BLaER1 (cell line): ENCODE data around the gene RAB11A.
"Not testable (repeated sequence)": the region's sequence is repeated elsewhere in the genome, so short reads cannot be mapped to it uniquely, and the experiment has no call there.

Source experiments
- H3K27ac ChIP-seq: shearing (Covaris generic); formaldehyde crosslinking; 2 replicates; pipeline ENCODE4 v1.8.1; 2022
- H3K27me3 ChIP-seq: shearing (Covaris generic); formaldehyde crosslinking; 2 replicates; pipeline ENCODE4 v1.8.1; 2022
- H3K36me3 ChIP-seq: shearing (Covaris generic); formaldehyde crosslinking; 2 replicates; pipeline ENCODE4 v1.8.1; 2022
- H3K4me1 ChIP-seq: shearing (Covaris generic); formaldehyde crosslinking; 2 replicates; pipeline ENCODE4 v1.8.1; 2022
- H3K4me2 ChIP-seq: shearing (Covaris generic); formaldehyde crosslinking; 2 replicates; pipeline ENCODE4 v1.8.1; 2022
- H3K4me3 ChIP-seq: shearing (Covaris generic); formaldehyde crosslinking; 2 replicates; pipeline ENCODE4 v1.8.1; 2022
- H3K9ac ChIP-seq: shearing (Covaris generic); formaldehyde crosslinking; 2 replicates; pipeline ENCODE4 v1.8.1; 2022
- H3K9me3 ChIP-seq: shearing (Covaris generic); formaldehyde crosslinking; 2 replicates; pipeline ENCODE4 v1.8.1; 2022
- H4K20me1 ChIP-seq: shearing (Covaris generic); formaldehyde crosslinking; 2 replicates; pipeline ENCODE4 v1.8.1; 2022
- Cebpa-rat ChIP-seq: shearing (Covaris generic); IDR thresholded peaks from 2 replicates; pipeline ENCODE4 v1.8.1; 2022

Gene RAB11A

DNA sequence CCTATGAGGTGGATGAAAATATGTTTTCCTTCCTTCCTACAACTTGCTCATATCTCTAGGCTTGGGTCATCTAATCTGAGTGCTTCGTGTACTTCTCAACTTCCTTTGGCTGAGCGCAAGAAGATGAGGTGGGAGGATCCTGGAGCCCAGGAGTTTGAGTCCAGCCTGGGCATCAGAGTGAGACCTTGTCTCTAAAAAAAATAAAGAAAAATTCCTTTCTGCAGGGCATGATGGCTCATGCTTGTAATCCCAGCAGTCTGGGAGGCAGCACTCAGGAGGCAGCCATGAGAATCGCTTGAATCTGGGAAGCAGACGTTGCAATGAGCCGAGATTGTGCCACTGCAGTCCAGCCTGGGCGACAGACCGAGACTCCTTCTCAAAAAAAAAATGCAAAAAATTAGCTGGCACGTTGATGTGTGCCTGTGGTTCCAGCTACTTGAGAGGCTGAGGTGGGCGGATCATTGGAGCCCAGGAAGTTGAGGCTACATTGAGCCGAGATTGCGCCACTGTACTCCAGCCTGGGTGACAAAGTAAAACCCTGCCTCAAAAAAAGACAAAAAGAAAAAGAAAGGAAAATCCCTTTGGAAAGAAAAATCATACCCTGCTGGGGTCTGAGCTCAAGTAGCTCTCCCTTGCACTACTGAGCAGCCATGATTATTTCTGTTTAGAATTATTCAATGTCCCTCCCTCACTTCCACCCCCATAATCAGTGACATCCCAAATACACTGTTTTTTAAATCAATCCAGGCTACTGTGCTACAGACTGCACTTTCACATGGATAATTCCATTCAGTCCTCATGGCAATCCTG, 28.0 kb upstream of the RAB11A start:
- peak overlapping the region; percentile 41 for H3K4me2 ChIP-seq
- no peak overlapping the region for H3K9ac ChIP-seq
- peaks cover 19% of the 10 kb centered on the region for H3K4me1 ChIP-seq
- no peak for TF ChIP-seq Cebpa-rat
- H3K27ac ChIP-seq = no peak overlapping the region
- no peaks in the 10 kb centered on the region for H3K36me3 ChIP-seq
- H3K27me3 ChIP-seq = no peaks in the 10 kb centered on the region
- no peak overlapping the region for H3K4me3 ChIP-seq
- no peaks in the 10 kb centered on the region for H4K20me1 ChIP-seq
- no peaks in the 10 kb centered on the region for H3K9me3 ChIP-seq

DNA sequence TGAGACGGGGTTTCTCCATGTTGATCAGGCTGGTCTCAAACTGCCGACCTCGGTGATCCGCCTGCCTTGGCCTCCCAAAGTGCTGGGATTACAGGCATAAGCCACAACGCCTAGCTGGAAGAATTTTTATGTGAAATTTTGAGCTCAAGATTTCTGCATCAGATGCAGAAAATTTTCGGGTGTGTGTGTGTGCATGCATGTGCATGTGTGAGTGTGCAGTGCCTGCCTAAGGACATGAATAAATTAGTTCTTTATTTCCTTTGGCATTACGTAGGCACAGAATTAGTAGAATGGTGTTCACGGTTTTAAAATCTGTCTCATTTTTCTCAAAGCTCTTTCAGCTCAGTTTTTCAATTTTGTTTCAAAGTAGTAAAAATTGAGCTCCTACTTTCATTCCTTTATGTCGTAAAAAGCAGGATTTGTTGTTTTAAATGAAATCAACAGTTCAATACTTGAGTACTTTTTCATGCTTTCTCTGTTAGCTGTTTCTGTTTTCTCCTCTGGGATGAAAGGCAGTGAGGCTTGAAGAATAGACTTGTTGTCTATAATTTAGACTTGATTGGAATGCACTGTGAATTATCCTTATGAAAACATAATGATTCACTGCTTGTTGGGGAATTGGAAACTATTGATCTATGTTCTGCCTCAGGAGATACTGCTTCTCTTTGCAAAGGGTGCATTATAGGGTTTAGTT, 23.3 kb upstream of the RAB11A start:
- TF ChIP-seq Cebpa-rat = no peak
- Histone ChIP-seq H3K9me3 (no peaks in the 10 kb centered on the region), H3K27ac (no peak overlapping the region), H3K27me3 (no peaks in the 10 kb centered on the region), H3K4me2 (no peak overlapping the region), H3K4me1 (peaks cover 7% of the 10 kb centered on the region), H3K36me3 (no peaks in the 10 kb centered on the region), H4K20me1 (no peaks in the 10 kb centered on the region), H3K4me3 (no peak overlapping the region), H3K9ac (no peak overlapping the region)

DNA sequence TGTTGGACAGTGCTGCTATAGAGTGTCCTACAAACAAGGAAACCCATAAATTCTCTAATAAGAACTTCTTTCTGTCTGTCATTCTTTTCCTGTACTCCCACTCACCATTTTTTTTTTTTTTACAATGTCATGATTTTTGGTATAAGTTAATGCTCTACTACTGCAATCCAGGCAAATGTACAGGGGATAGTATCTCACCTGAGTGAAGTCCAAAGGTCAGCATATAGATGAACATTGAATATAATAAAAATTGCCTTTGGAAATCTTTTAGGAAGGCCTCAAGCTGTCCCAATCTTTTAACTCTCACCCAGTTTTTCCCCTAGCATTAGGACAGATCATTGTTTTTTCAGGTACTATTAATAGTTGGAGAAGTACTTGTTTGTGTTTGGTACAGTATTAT, 21.3 kb upstream of the RAB11A start:
- Histone ChIP-seq H4K20me1 (no peaks in the 10 kb centered on the region), H3K9ac (no peak overlapping the region), H3K36me3 (no peaks in the 10 kb centered on the region), H3K9me3 (no peaks in the 10 kb centered on the region), H3K4me3 (no peak overlapping the region), H3K4me1 (no peaks in the 10 kb centered on the region), H3K4me2 (no peak overlapping the region), H3K27me3 (no peaks in the 10 kb centered on the region), H3K27ac (no peak overlapping the region)
- no peak for TF ChIP-seq Cebpa-rat

DNA sequence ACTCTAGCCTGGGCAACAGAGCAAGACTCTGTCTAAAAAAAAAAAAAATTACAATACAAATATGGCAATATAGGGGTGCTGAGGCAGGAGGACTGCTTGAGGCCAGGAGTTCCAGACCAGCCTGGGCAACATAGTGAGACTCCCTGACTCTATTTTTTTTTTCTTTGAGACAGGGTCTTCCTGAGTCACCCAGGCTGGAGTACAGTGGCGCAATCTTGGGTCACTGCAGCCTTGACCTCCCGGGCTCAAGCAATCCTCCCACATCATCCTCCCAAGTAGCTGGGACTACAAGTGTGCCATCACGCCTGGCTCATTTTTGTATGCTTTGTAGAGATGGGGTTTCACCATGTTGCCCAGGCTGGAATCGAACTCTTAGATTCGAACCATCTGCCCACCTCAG, 17.3 kb upstream of the RAB11A start:
- H4K20me1 ChIP-seq = no peaks in the 10 kb centered on the region
- H3K27me3 ChIP-seq = no peaks in the 10 kb centered on the region
- no peak overlapping the region for H3K4me2 ChIP-seq
- no peak overlapping the region for H3K9ac ChIP-seq
- H3K4me1 ChIP-seq = no peaks in the 10 kb centered on the region
- no peak overlapping the region for H3K4me3 ChIP-seq
- no peak overlapping the region for H3K27ac ChIP-seq
- H3K36me3 ChIP-seq = no peaks in the 10 kb centered on the region
- no peak for TF ChIP-seq Cebpa-rat
- H3K9me3 ChIP-seq = no peaks in the 10 kb centered on the region

DNA sequence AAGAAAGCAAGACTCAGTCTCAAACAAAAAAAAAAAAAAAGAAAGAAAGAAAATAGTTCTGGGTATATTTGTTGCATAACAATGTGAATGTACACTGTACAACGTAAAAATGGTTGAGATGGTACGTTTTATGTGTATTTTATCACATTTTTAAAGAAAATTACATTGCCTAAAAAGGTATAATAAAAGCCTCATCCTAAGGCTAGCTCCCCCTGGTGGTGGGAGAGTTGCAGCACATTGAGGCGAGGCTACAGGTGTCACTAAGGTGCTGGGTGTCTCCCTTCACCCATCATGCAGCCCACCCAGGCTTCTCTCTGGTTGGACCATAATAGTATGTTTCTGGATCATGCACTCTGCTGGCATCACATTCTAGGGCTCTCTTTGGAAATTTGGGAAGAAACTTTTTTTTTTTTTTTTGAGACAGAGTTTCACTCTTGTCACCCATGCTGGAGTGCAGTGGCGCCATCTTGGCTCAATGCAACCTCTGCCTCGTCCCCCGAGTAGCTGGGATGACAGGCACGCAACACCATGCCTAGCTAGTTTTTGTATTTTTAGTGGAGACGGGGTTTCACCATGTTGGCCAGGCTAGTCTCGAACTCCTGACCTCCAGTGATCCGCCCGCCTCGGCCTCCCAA, 12.4 kb upstream of the RAB11A start:
- Histone ChIP-seq H4K20me1 (no peaks in the 10 kb centered on the region), H3K27me3 (no peaks in the 10 kb centered on the region), H3K4me3 (no peak overlapping the region), H3K4me1 (peaks cover 15% of the 10 kb centered on the region), H3K27ac (no peak overlapping the region), H3K36me3 (no peaks in the 10 kb centered on the region), H3K9ac (no peak overlapping the region), H3K4me2 (no peak overlapping the region), H3K9me3 (no peaks in the 10 kb centered on the region)
- TF ChIP-seq Cebpa-rat = no peak

DNA sequence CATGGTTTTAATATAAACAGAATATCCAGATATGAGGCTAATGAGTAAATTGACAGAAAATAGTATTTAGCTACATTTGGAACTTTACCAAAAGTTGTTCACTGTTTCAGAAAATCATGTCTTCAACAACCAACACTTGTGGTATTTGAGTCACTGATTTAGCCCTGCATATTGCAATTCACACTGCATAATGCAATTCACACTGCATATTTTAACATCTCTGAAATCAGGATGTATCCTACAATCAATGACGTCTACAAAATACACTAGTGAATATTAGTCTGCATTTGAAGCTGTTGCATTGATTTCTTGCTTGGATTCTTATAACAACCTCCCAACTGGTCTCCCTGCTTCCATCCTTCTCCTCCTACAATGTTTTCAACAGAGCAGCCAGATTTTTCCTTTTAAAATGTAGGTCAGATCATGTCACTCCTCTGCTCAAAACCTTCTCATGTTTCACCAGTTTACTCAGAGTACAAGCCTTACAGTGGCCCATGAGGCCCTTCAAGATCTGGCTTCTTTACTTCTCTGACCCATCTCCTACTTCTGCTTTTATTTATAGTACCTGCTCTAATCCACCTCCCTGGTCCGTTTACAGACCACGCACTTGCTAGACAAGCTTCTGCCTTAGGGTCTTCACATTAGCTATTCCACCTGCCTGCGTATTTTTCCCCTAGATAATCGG, 11.4 kb upstream of the RAB11A start:
- Histone ChIP-seq H3K4me1 (peaks cover 16% of the 10 kb centered on the region), H3K36me3 (no peaks in the 10 kb centered on the region), H3K27me3 (no peaks in the 10 kb centered on the region), H3K27ac (no peak overlapping the region), H3K4me3 (no peak overlapping the region), H3K9me3 (no peaks in the 10 kb centered on the region), H3K9ac (no peak overlapping the region), H4K20me1 (no peaks in the 10 kb centered on the region), H3K4me2 (no peak overlapping the region)
- TF ChIP-seq Cebpa-rat = no peak

- H3K4me3 ChIP-seq = no peak overlapping the region
- no peak overlapping the region for H3K4me2 ChIP-seq
Measured at GRCh38 chr15:65862682-65863081, 6.6 kb upstream of the RAB11A start.

DNA sequence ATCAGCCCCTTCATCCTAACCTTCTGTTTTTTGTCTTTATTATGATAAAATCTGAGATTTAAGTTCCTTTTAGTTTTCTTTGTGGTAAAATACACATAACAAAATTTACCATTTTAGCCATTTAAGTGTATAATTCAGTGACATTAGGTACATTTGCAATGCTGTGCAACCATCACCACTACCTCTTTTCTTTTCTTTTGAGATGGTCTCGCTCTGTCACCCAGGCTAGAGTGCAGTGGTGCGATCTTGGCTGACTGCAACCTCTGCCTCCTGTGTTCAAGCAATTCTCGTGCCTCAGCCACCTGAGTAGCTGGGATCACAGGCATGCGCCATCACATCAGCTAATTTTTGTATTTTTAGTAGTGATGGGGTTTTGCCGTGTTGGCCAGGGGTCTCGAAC, 6.2 kb upstream of the RAB11A start:
- Histone ChIP-seq H3K9ac (no peak overlapping the region), H3K4me2 (no peak overlapping the region), H3K27me3 (no peaks in the 10 kb centered on the region), H3K4me3 (no peak overlapping the region), H4K20me1 (no peaks in the 10 kb centered on the region), H3K9me3 (no peaks in the 10 kb centered on the region), H3K4me1 (peaks cover 19% of the 10 kb centered on the region), H3K27ac (no peak overlapping the region), H3K36me3 (no peaks in the 10 kb centered on the region)
- no peak for TF ChIP-seq Cebpa-rat

More at GRCh38 chr15:65862682-65863081, 6.6 kb upstream of the RAB11A start:
- TF ChIP-seq Cebpa-rat = no peak
- Histone ChIP-seq H3K27ac (no peak overlapping the region), H3K27me3 (no peaks in the 10 kb centered on the region), H3K9me3 (no peaks in the 10 kb centered on the region), H3K9ac (no peak overlapping the region), H3K4me1 (peaks cover 22% of the 10 kb centered on the region), H3K36me3 (no peaks in the 10 kb centered on the region), H4K20me1 (no peaks in the 10 kb centered on the region)

DNA sequence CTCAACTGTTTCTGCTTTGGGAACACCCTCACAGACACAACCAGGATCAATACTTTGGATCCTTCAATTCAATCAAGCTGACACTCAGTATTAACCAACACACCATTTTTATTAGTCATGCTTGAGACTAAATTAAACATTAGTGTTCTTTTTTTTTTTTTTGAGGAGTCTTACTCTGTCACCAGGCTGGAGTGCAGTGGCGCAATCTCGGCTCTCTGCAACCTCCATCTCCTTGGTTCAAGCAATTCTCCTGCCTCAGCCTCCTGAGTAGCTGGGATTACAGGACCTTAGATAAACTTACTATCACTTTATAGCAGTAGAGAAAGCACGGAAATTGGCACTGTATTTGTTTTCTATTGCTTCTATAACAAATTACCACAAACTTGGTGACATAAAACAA, 2.0 kb upstream of the RAB11A start:
- no peak for TF ChIP-seq Cebpa-rat

GRCh38 chr15:65867933-65868332, 1.4 kb upstream of the RAB11A start:
- peaks cover 30% of the 10 kb centered on the region for H4K20me1 ChIP-seq
- not testable (repeated sequence) for H3K4me2 ChIP-seq, H3K4me3 ChIP-seq

More for the DNA sequence above, 2.0 kb upstream of the RAB11A start:
- Histone ChIP-seq H3K9ac (no peak overlapping the region), H4K20me1 (peaks cover 23% of the 10 kb centered on the region), H3K9me3 (peaks cover 5% of the 10 kb centered on the region; the same call in 1 of the 2 replicates), H3K27ac (no peak overlapping the region), H3K4me1 (peaks cover 24% of the 10 kb centered on the region), H3K4me2 (no peak overlapping the region), H3K4me3 (no peak overlapping the region), H3K36me3 (no peaks in the 10 kb centered on the region), H3K27me3 (no peaks in the 10 kb centered on the region)

More at GRCh38 chr15:65867933-65868332, 1.4 kb upstream of the RAB11A start:
- H3K27me3 ChIP-seq, H3K36me3 ChIP-seq, H3K9me3 ChIP-seq, H3K27ac ChIP-seq, H3K9ac ChIP-seq: not testable (repeated sequence)
- H3K4me1 ChIP-seq = peaks cover 25% of the 10 kb centered on the region
